OCI-LY7 (cell line): ENCODE results near the gene IQGAP3. TPM values are rescaled to one million over a fixed set of nuclear protein-coding genes. Genes with fewer than 3 reads are reported as not detected.

Experiments used
- BruUV-seq: library from RNA; stranded (reverse); fragments of 400-500 nt; replicated peaks from 2 replicates; lab custom pipeline; 2021; lab: Mats Ljungman, UMichigan
- CTCF ChIA-PET: fragments of 300-600 bp; sonication (Branson Sonifier 250); formaldehyde crosslinking; loops from one replicate; lab custom pipeline; 2022; ENCODE audit warnings: antibody characterized with exemption; ENCODE audit not compliant: unreplicated experiment; lab: Charles Lee
- POLR2A ChIA-PET: fragments of 300-600 bp; sonication (Branson Sonifier 250); formaldehyde crosslinking; loops from one replicate; lab custom pipeline; 2022; ENCODE audit warnings: antibody characterized with exemption; lab: Charles Lee
- DNase-seq: peaks from one replicate; pipeline ENCODE4 v3.0.0-alpha.2; 2015; ENCODE audit warnings: low spot score
- H2AFZ ChIP-seq: fragments of 200-600 bp; sonication (generic), shearing (Covaris generic); 2 replicates; pipeline ENCODE4 v1.6.1; 2014; ENCODE audit warnings: mild to moderate bottlenecking, antibody characterized with exemption, low read length, moderate library complexity
- H3K27ac ChIP-seq: fragments of 200-600 bp; sonication (generic); 2 replicates; pipeline ENCODE4 v1.5.1; 2014; ENCODE audit warnings: mixed run types, low read depth, mild to moderate bottlenecking, moderate library complexity, low read length, inconsistent platforms; ENCODE audit not compliant: poor library complexity, severe bottlenecking
- H3K36me3 ChIP-seq: fragments of 200-600 bp; sonication (generic); 2 replicates; pipeline ENCODE4 v1.6.1; 2014; ENCODE audit warnings: mild to moderate bottlenecking, antibody characterized with exemption, low read length, moderate library complexity, mixed read lengths; ENCODE audit not compliant: insufficient read depth
- H3K4me1 ChIP-seq: fragments of 200-600 bp; sonication (generic); 2 replicates; pipeline ENCODE4 v1.5.1; 2014; ENCODE audit warnings: mild to moderate bottlenecking, low read length; ENCODE audit not compliant: insufficient read depth, poor library complexity, severe bottlenecking
- H3K4me2 ChIP-seq: fragments of 200-600 bp; sonication (generic); 2 replicates; pipeline ENCODE4 v1.6.1; 2014; ENCODE audit warnings: mild to moderate bottlenecking, low read length
- H3K4me3 ChIP-seq: fragments of 200-600 bp; sonication (generic); 2 replicates; pipeline ENCODE4 v1.5.1; 2014; ENCODE audit warnings: mild to moderate bottlenecking, low read depth, low read length; ENCODE audit not compliant: poor library complexity, severe bottlenecking
- H3K79me2 ChIP-seq: fragments of 200-600 bp; sonication (generic); 2 replicates; pipeline ENCODE4 v1.6.1; 2016; ENCODE audit warnings: low read depth, mild to moderate bottlenecking, low read length, moderate library complexity, mixed read lengths; ENCODE audit not compliant: insufficient read depth
- H3K9me2 ChIP-seq: fragments of 200-600 bp; sonication (generic); 2 replicates; pipeline ENCODE4 v1.6.1; 2016; ENCODE audit warnings: mild to moderate bottlenecking, low read length, mixed read lengths; ENCODE audit not compliant: insufficient read depth
- H3K9me3 ChIP-seq: fragments of 200-600 bp; sonication (generic); 2 replicates; pipeline ENCODE4 v1.6.1; 2014; ENCODE audit warnings: mild to moderate bottlenecking, mixed run types, low read length, mixed read lengths
- H4K20me1 ChIP-seq: fragments of 200-600 bp; sonication (generic); 2 replicates; pipeline ENCODE4 v1.6.1; 2014; ENCODE audit warnings: mild to moderate bottlenecking, antibody characterized with exemption, low read length, moderate library complexity, mixed read lengths; ENCODE audit not compliant: insufficient read depth
- EZH2phosphoT487 ChIP-seq: fragments of 200-600 bp; sonication (generic); IDR thresholded peaks from 2 replicates; pipeline ENCODE4 v1.6.1; 2018; ENCODE audit warnings: low read depth, borderline replicate concordance, mild to moderate bottlenecking, mixed run types, antibody characterized with exemption, low read length, moderate library complexity, mixed read lengths
- intact Hi-C: fragments of 100-400 bp; cut with micrococcal nuclease; formaldehyde crosslinking; loops from one replicate; pipeline ENCODE4 v1.10.0; 2022; ENCODE audit not compliant: unreplicated experiment
- total RNA-seq, 2 experiments: library from RNA; depleted of rRNA in 1 of 2; stranded (reverse); fragments of >200 nt in 1 of 2; shearing (Covaris generic) in 1 of 2; gene quantifications; 2 replicates each; pipeline ENCODE4 v1.2.3, GENCODE V29; 2014 to 2022
- TF ChIP-seq, protein P1 (sequence below): fragments of 200-600 bp; sonication (generic); conservative IDR thresholded peaks from 2 replicates; pipeline ENCODE4 v1.5.1; 2014; ENCODE audit warnings: mild to moderate bottlenecking, antibody characterized with exemption, low read length, moderate library complexity, mixed read lengths

The IQGAP3 gene
- total RNA-seq, 2 experiments from 2014 or later = 22.4 to 28.7 TPM

DNA sequence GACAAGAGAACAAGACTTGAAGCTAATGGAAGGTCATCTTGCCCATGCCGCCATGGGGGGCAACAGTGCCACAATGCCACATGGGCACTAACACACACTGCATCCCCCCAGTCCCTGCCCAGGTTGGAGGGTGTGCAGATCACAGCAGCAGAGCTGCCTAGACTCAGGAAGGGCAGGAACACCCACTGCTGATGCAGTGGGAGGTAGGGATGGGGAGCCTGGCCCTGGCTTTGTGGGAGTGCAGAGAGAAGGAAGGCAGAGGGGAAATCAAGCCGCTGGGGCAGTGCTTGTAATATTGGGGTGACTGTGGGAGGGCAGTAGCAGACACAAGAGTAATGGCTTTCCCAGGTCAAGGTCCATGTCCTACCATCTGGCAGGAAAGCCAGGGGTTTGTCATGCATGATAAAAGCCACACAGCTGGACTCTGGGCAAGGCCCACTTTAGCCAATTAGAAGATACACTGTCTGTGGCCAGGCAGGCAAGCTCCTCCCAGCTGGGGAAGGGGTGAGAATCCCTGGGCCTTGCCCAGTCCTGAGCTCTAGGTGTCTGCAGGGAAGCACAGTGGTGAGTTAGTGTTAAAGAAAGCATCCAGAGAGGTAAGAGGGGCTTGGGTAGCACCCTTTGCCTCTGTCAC lies 46.4 kb downstream of the IQGAP3 start:
- ChIA-PET POLR2A (interaction anchor here (0.6 to 3.1 kb wide), 6 partner anchors 11 to 473 kb away, joined by 3 to 17 read pairs (median 5); partner anchors contain the start of gene TTC24), CTCF (no interaction called here)
- peak overlapping the region; percentile 67 for H3K4me2 ChIP-seq
- no peak overlapping the region for H2AFZ ChIP-seq
- no peak for DNase-seq
- H3K4me3 ChIP-seq = no peak overlapping the region
- H3K9me2 ChIP-seq = no peaks in the 10 kb centered on the region
- peak overlapping the region; percentile 76 for H3K27ac ChIP-seq
- no peaks in the 10 kb centered on the region for H4K20me1 ChIP-seq
- TF ChIP-seq EZH2phosphoT487 = no peak
- TF ChIP-seq, protein P1, sequence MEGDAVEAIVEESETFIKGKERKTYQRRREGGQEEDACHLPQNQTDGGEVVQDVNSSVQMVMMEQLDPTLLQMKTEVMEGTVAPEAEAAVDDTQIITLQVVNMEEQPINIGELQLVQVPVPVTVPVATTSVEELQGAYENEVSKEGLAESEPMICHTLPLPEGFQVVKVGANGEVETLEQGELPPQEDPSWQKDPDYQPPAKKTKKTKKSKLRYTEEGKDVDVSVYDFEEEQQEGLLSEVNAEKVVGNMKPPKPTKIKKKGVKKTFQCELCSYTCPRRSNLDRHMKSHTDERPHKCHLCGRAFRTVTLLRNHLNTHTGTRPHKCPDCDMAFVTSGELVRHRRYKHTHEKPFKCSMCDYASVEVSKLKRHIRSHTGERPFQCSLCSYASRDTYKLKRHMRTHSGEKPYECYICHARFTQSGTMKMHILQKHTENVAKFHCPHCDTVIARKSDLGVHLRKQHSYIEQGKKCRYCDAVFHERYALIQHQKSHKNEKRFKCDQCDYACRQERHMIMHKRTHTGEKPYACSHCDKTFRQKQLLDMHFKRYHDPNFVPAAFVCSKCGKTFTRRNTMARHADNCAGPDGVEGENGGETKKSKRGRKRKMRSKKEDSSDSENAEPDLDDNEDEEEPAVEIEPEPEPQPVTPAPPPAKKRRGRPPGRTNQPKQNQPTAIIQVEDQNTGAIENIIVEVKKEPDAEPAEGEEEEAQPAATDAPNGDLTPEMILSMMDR = no peak
- no TSS peak for BruUV-seq
- intact Hi-C loops = loop anchor here (5.0 kb wide), 1 partner anchor 41 kb away; no protein-coding TSS in a partner anchor
- H3K9me3 ChIP-seq = no peaks in the 10 kb centered on the region
- peaks cover 28% of the 10 kb centered on the region for H3K36me3 ChIP-seq
- H3K4me1 ChIP-seq = peaks cover 35% of the 10 kb centered on the region
- no peaks in the 10 kb centered on the region for H3K79me2 ChIP-seq

DNA sequence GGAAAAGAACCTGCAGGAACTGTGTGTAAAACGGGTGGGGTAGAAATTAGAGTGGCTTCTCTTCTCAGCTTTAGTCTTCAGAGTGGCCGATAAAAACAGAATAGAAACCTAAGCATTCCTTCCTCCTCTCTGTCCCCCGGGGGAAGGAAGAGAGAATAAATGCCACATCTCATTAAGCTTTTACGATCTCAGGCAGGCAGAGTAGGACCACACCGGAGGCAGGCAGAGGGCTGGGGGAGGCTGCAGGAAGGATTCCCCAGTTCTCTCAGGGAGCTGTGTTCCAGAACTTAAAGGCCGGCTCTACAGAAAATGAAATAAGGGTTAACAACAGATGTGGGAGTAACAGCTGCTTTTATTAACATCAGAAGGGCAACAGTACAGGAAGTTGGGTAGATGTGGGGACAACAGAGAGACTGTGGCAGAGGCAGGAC lies 47.3 kb downstream of the IQGAP3 start:
- H3K27ac ChIP-seq = peak overlapping the region; percentile 76
- intact Hi-C loops = loop anchor here (5.0 kb wide), 1 partner anchor 42 kb away; no protein-coding TSS in a partner anchor
- no peaks in the 10 kb centered on the region for H3K79me2 ChIP-seq
- no peaks in the 10 kb centered on the region for H4K20me1 ChIP-seq
- CTCF ChIA-PET = interaction anchor here (0.5 kb wide), 2 partner anchors 49 to 177 kb away, joined by 3 read pairs; no protein-coding TSS in a partner anchor
- peak; percentile 45 for DNase-seq
- H3K9me2 ChIP-seq = no peaks in the 10 kb centered on the region
- H3K9me3 ChIP-seq = no peaks in the 10 kb centered on the region
- peaks cover 35% of the 10 kb centered on the region for H3K4me1 ChIP-seq
- peak overlapping the region; percentile 52 for H3K4me3 ChIP-seq
- no TSS peak for BruUV-seq
- H3K36me3 ChIP-seq = peaks cover 23% of the 10 kb centered on the region
- POLR2A ChIA-PET = interaction anchor here (0.6 to 3.1 kb wide), 16 partner anchors 12 to 472 kb away, joined by 3 to 17 read pairs (median 4); partner anchors contain the start of genes MEF2D and TTC24
- peak overlapping the region; percentile 67 for H3K4me2 ChIP-seq
- TF ChIP-seq EZH2phosphoT487 = no peak
- TF ChIP-seq, protein P1 = no peak
- H2AFZ ChIP-seq = peak overlapping the region; percentile 86
